ENCODE data around the gene NAGPA. TPM values are rescaled to one million over a fixed set of nuclear protein-coding genes. Genes with fewer than 3 reads are reported as not detected.

The NAGPA gene
- total and polyA plus RNA-seq, 7 experiments from 2014 or later: 17.8 to 42.9 (median 34.1) TPM

- peaks cover 5 to 19% (median 14%) of the 10 kb centered on the region in 3 experiments for H3K36me3 ChIP-seq (ENCODE audit: control insufficient read depth in 2 of 3, insufficient read depth in 3 of 3, low read length in 3 of 3)
- peak overlapping the region; percentile 77 for H3K27ac ChIP-seq (ENCODE audit: low read depth, low read length)
- peak overlapping the region; percentile 82 to 98 (median 95) for H3K4me3 Mint-ChIP-seq
- ChIA-PET POLR2A (interaction anchor here (0.6 to 3.4 kb wide), 2 partner anchors 27 to 38 kb away, joined by 4 to 30 read pairs; partner anchors contain the start of gene NAGPA), CTCF (interaction anchor here (1.6 kb wide), 1 partner anchor 11 kb away, joined by 4 read pairs; no protein-coding TSS in a partner anchor)
- H3K4me1 Mint-ChIP-seq: peaks cover 23 to 44% (median 32%) of the 10 kb centered on the region in 7 donors
- H3K4me3 ChIP-seq (ENCODE audit: low read length): peak overlapping the region; percentile 92
- H3K4me1 ChIP-seq (ENCODE audit: control insufficient read depth in 2 of 2, insufficient read depth in 2 of 2, low read length in 2 of 2): peaks cover 15 to 17% of the 10 kb centered on the region in 2 donors
- H3K27me3 Mint-ChIP-seq: peaks cover 0 to 3% (median 0%) of the 10 kb centered on the region in 5 donors
- no peaks in the 10 kb centered on the region for H3K9me3 ChIP-seq (ENCODE audit: control insufficient read depth in 2 of 3, low read length in 3 of 3)
- H3K9me3 Mint-ChIP-seq: peaks cover 0 to 1% (median 0%) of the 10 kb centered on the region in 11 donors
- peaks cover 0 to 10% (median 4%) of the 10 kb centered on the region in 5 donors for H3K36me3 Mint-ChIP-seq
- H3K27ac Mint-ChIP-seq: peak overlapping the region; percentile 92 to 99 (median 96)
- no peaks in the 10 kb centered on the region for H3K27me3 ChIP-seq (ENCODE audit: control insufficient read depth in 2 of 2, insufficient read depth in 2 of 2, low read length in 2 of 2)
- ATAC-seq (no peak), DNase-seq (no peak)
- intact Hi-C loops (cut with micrococcal nuclease): loop anchor here (1.0 to 10.0 kb wide), 6 partner anchors 26 to 717 kb away; partner anchors contain the start of genes EEF2KMT (in 2 of the 2), NAGPA (in 2 of the 2), GLYR1 (in 1 of the 2) and PAM16 (in 1 of the 2)
These were observed 37.6 kb upstream of the NAGPA start for GRCh38 chr16:5071341-5071680.

DNA sequence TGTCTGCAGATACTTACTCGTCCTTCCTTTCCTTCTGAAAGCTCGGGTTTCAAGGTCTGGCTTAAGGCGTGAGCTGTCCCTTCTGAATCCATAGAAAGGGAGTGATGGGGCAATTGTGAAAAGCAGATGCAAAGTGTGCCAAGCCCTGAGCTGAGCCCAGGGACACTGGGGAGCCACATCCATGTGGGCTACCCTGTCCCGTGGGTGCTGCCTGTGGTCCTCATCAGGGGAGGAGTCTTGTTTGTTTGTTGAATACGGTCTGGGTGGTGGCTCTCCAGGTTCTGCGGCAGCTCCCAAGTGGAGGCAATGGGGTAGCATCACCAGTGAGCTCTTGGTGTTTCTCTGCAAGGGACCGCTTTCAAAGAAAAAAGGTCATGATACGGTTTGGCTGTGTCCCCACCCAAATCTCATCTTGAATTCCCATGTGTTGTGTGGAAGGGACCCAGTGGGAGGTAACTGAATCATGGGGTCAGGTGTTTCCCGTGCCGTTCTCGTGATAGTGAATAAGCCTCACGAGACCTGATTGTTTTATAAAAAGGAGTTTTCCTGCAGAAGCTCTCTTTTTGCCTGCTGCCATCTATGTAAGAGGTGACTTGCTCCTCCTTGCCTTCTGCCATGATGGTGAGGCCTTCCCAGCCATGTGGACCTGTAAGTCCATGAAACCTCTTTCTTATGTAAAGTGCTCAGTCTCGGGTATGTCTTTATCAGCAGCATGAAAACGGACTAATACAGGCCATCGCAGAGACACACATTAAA is 36.9 kb upstream of the NAGPA start:
- Histone ChIP-seq H3K27ac (ENCODE audit: low read depth, low read length) (peak overlapping the region; percentile 77), H3K9me3 (ENCODE audit: control insufficient read depth in 2 of 3, low read length in 3 of 3) (no peaks in the 10 kb centered on the region), H3K36me3 (ENCODE audit: control insufficient read depth in 2 of 3, insufficient read depth in 3 of 3, low read length in 3 of 3) (peaks cover 0 to 12% (median 12%) of the 10 kb centered on the region in 3 experiments), H3K4me1 (ENCODE audit: control insufficient read depth in 2 of 2, insufficient read depth in 2 of 2, low read length in 2 of 2) (peaks cover 15 to 17% of the 10 kb centered on the region in 2 donors), H3K4me3 (ENCODE audit: low read length) (no peak overlapping the region), H3K27me3 (ENCODE audit: control insufficient read depth in 2 of 2, insufficient read depth in 2 of 2, low read length in 2 of 2) (no peaks in the 10 kb centered on the region)
- H3K36me3 Mint-ChIP-seq: peaks cover 0 to 4% (median 4%) of the 10 kb centered on the region in 5 donors
- ChIA-PET POLR2A (interaction anchor here (0.6 to 3.4 kb wide), 3 partner anchors 28 to 459 kb away, joined by 4 to 30 read pairs (median 4); partner anchors contain the start of gene NAGPA), CTCF (interaction anchor here (1.6 kb wide), 1 partner anchor 11 kb away, joined by 4 read pairs; no protein-coding TSS in a partner anchor)
- intact Hi-C loops (cut with micrococcal nuclease): loop anchor here (1.0 to 10.0 kb wide), 6 partner anchors 27 to 716 kb away; partner anchors contain the start of genes EEF2KMT (in 2 of the 2), NAGPA (in 2 of the 2), GLYR1 (in 1 of the 2) and PAM16 (in 1 of the 2)
- H3K4me1 Mint-ChIP-seq: peaks cover 23 to 44% (median 32%) of the 10 kb centered on the region in 7 donors
- ATAC-seq (no peak), DNase-seq (peak in 1 of 9 donors; percentile 2)
- H3K27ac Mint-ChIP-seq: peak overlapping the region; percentile 92 to 99 (median 96)
- H3K4me3 Mint-ChIP-seq: peak overlapping the region in 9 of 10 donors; percentile 29 to 98 (median 95)
- peaks cover 0 to 3% (median 0%) of the 10 kb centered on the region in 5 donors for H3K27me3 Mint-ChIP-seq
- peaks cover 0 to 1% (median 0%) of the 10 kb centered on the region in 11 donors for H3K9me3 Mint-ChIP-seq

DNA sequence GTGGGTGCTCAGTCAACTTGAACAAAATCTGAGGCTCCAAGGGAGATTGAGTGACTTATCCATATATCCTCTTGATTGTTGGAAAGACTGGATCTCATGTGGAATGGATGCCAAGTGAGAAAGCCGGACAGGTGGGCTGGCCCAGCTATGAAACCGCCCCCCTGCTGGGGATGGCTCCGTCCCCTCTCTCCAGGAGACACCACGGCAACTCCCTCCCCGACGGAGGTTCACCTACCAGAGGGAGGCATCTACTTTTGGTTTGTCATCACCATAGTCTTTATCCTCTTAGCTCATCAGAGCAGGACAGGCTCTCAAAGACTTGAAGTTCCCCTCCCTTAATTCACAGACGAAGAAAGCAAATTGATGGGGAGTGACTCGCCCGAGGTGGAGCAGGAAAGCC is 36.1 kb upstream of the NAGPA start:
- peak overlapping the region in 2 of 10 donors; percentile 9 to 29 for H3K4me3 Mint-ChIP-seq
- H3K27me3 ChIP-seq (ENCODE audit: control insufficient read depth in 2 of 2, insufficient read depth in 2 of 2, low read length in 2 of 2): no peaks in the 10 kb centered on the region
- intact Hi-C loops (cut with micrococcal nuclease): loop anchor here (2.0 to 10.0 kb wide), 4 partner anchors 37 to 715 kb away; partner anchors contain the start of genes GLYR1 (in 1 of the 2), NAGPA (in 1 of the 2), PAM16 (in 1 of the 2) and SEC14L5 (in 1 of the 2)
- H3K27me3 Mint-ChIP-seq: peaks cover 0 to 3% (median 0%) of the 10 kb centered on the region in 5 donors
- H3K9me3 ChIP-seq (ENCODE audit: control insufficient read depth in 2 of 3, low read length in 3 of 3): no peaks in the 10 kb centered on the region
- no peak overlapping the region for H3K27ac ChIP-seq (ENCODE audit: low read depth, low read length)
- H3K4me3 ChIP-seq (ENCODE audit: low read length): no peak overlapping the region
- ATAC-seq (no peak), DNase-seq (no peak)
- peaks cover 15 to 17% of the 10 kb centered on the region in 2 donors for H3K4me1 ChIP-seq (ENCODE audit: control insufficient read depth in 2 of 2, insufficient read depth in 2 of 2, low read length in 2 of 2)
- ChIA-PET POLR2A (interaction anchor here (3.4 kb wide), 1 partner anchor 36 kb away, joined by 30 read pairs; the partner anchor contains the start of gene NAGPA), CTCF (no interaction called here)
- H3K36me3 ChIP-seq (ENCODE audit: control insufficient read depth in 2 of 3, insufficient read depth in 3 of 3, low read length in 3 of 3): peaks cover 0 to 5% (median 5%) of the 10 kb centered on the region in 3 experiments
- peak overlapping the region in 7 of 9 donors; percentile 17 to 98 (median 52) for H3K27ac Mint-ChIP-seq
- peaks cover 23 to 38% (median 32%) of the 10 kb centered on the region in 7 donors for H3K4me1 Mint-ChIP-seq
- no peaks in the 10 kb centered on the region for H3K36me3 Mint-ChIP-seq
- H3K9me3 Mint-ChIP-seq: peaks cover 0 to 1% (median 0%) of the 10 kb centered on the region in 11 donors

- H3K27ac Mint-ChIP-seq: no peak overlapping the region
These were observed 35.3 kb upstream of the NAGPA start for GRCh38 chr16:5069048-5069447.

GRCh38 chr16:5066511-5066910 is 32.8 kb upstream of the NAGPA start:
- H3K27me3 Mint-ChIP-seq: peaks cover 0 to 3% (median 0%) of the 10 kb centered on the region in 5 donors
- Histone ChIP-seq H3K27me3 (ENCODE audit: control insufficient read depth in 2 of 2, insufficient read depth in 2 of 2, low read length in 2 of 2) (no peaks in the 10 kb centered on the region), H3K27ac (ENCODE audit: low read depth, low read length) (no peak overlapping the region), H3K9me3 (ENCODE audit: control insufficient read depth in 2 of 3, low read length in 3 of 3) (no peaks in the 10 kb centered on the region), H3K36me3 (ENCODE audit: control insufficient read depth in 2 of 3, insufficient read depth in 3 of 3, low read length in 3 of 3) (no peaks in the 10 kb centered on the region), H3K4me1 (ENCODE audit: control insufficient read depth in 2 of 2, insufficient read depth in 2 of 2, low read length in 2 of 2) (peaks cover 6 to 9% of the 10 kb centered on the region in 2 donors), H3K4me3 (ENCODE audit: low read length) (no peak overlapping the region)
- DNase-seq (no peak), ATAC-seq (no peak)
- POLR2A ChIA-PET: no interaction called here
- H3K4me3 Mint-ChIP-seq: no peak overlapping the region
- H3K9me3 Mint-ChIP-seq: no peaks in the 10 kb centered on the region
- intact Hi-C loops (cut with micrococcal nuclease): no loop called here
- H3K4me1 Mint-ChIP-seq: peaks cover 8 to 17% (median 12%) of the 10 kb centered on the region in 7 donors
- CTCF ChIA-PET: no interaction called here
- no peaks in the 10 kb centered on the region for H3K36me3 Mint-ChIP-seq
- no peak overlapping the region for H3K27ac Mint-ChIP-seq

More at GRCh38 chr16:5069048-5069447, 35.3 kb upstream of the NAGPA start:
- H3K4me1 Mint-ChIP-seq: peaks cover 19 to 37% (median 31%) of the 10 kb centered on the region in 7 donors
- no peaks in the 10 kb centered on the region for H3K27me3 ChIP-seq (ENCODE audit: control insufficient read depth in 2 of 2, insufficient read depth in 2 of 2, low read length in 2 of 2)
- H3K9me3 ChIP-seq (ENCODE audit: control insufficient read depth in 2 of 3, low read length in 3 of 3): no peaks in the 10 kb centered on the region
- H3K36me3 Mint-ChIP-seq: no peaks in the 10 kb centered on the region
- H3K27ac ChIP-seq (ENCODE audit: low read depth, low read length): no peak overlapping the region
- H3K27me3 Mint-ChIP-seq: peaks cover 0 to 3% (median 0%) of the 10 kb centered on the region in 5 donors
- CTCF ChIA-PET: no interaction called here
- H3K36me3 ChIP-seq (ENCODE audit: control insufficient read depth in 2 of 3, insufficient read depth in 3 of 3, low read length in 3 of 3): no peaks in the 10 kb centered on the region
- peaks cover 15 to 17% of the 10 kb centered on the region in 2 donors for H3K4me1 ChIP-seq (ENCODE audit: control insufficient read depth in 2 of 2, insufficient read depth in 2 of 2, low read length in 2 of 2)
- POLR2A ChIA-PET: no interaction called here
- intact Hi-C loops (cut with micrococcal nuclease): no loop called here
- no peak overlapping the region for H3K4me3 ChIP-seq (ENCODE audit: low read length)
- DNase-seq: no peak
- H3K4me3 Mint-ChIP-seq: no peak overlapping the region
- no peak for ATAC-seq
- H3K9me3 Mint-ChIP-seq: peaks cover 0 to 1% (median 0%) of the 10 kb centered on the region in 11 donors

- no peaks in the 10 kb centered on the region for H3K36me3 ChIP-seq (ENCODE audit: control insufficient read depth in 2 of 3, insufficient read depth in 3 of 3, low read length in 3 of 3)
- no peak within 1 kb of the TSS for H3K4me3 ChIP-seq (ENCODE audit: low read length)
- Mint-ChIP-seq H3K9me3 (no peaks in the 10 kb centered on the region), H3K4me1 (peaks cover under 1 to 10% (median 6%) of the 10 kb centered on the region in 7 donors), H3K27ac (no peak within 1 kb of the TSS), H3K36me3 (no peaks in the 10 kb centered on the region), H3K4me3 (no peak within 1 kb of the TSS), H3K27me3 (peaks cover 0 to 3% (median 0%) of the 10 kb centered on the region in 5 donors)
- no peaks in the 10 kb centered on the region for H3K27me3 ChIP-seq (ENCODE audit: control insufficient read depth in 2 of 2, insufficient read depth in 2 of 2, low read length in 2 of 2)
- peaks cover 0 to 2% of the 10 kb centered on the region in 2 donors for H3K4me1 ChIP-seq (ENCODE audit: control insufficient read depth in 2 of 2, insufficient read depth in 2 of 2, low read length in 2 of 2)
- ATAC-seq (no peak), DNase-seq (no peak)
- no peaks in the 10 kb centered on the region for H3K9me3 ChIP-seq (ENCODE audit: control insufficient read depth in 2 of 3, low read length in 3 of 3)
- POLR2A ChIA-PET: no interaction called here
- intact Hi-C loops (cut with micrococcal nuclease): no loop called here
- CTCF ChIA-PET: no interaction called here
- H3K27ac ChIP-seq (ENCODE audit: low read depth, low read length): no peak within 1 kb of the TSS
These were observed 32.1 kb upstream of the NAGPA start, which contains the start of gene C16orf89 for GRCh38 chr16:5065813-5066212. Gene C16orf89, minus strand, starts transcription at chr16:5065956. Its CDS starts 48 bp downstream, at chr16:5065908.

Data from naive thymus-derived CD4-positive, alpha-beta T cell (primary cell).